ENCODE results near the gene CAMKK2. TPM values are rescaled to one million over a fixed set of nuclear protein-coding genes. Genes with fewer than 3 reads are reported as not detected.

CAMKK2 gene
- total RNA-seq, 4 donors from 2014 or later = 25.1 to 43.7 (median 30.9) TPM

DNA sequence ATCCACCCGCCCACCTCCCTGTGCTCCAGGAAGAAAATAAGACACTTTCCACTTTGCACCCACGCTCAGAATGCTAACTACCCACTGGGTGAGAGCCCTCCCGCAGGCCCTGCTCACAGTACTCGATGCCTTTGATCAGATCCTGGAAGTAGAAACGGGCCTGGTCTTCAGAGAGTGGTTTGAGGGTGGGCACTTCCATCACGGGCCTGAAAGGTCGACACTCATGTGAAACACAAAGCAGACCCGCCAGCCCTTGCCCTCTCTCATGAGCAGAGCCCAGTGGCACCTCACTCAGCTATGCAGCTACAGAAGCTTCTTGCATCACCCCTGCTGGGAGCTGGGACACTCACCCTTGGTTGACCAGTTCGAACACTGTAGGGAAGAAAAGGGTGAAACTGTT, 41.1 kb downstream of the CAMKK2 start:
- TF ChIP-seq, protein P1, sequence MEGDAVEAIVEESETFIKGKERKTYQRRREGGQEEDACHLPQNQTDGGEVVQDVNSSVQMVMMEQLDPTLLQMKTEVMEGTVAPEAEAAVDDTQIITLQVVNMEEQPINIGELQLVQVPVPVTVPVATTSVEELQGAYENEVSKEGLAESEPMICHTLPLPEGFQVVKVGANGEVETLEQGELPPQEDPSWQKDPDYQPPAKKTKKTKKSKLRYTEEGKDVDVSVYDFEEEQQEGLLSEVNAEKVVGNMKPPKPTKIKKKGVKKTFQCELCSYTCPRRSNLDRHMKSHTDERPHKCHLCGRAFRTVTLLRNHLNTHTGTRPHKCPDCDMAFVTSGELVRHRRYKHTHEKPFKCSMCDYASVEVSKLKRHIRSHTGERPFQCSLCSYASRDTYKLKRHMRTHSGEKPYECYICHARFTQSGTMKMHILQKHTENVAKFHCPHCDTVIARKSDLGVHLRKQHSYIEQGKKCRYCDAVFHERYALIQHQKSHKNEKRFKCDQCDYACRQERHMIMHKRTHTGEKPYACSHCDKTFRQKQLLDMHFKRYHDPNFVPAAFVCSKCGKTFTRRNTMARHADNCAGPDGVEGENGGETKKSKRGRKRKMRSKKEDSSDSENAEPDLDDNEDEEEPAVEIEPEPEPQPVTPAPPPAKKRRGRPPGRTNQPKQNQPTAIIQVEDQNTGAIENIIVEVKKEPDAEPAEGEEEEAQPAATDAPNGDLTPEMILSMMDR (IDR thresholded peaks at IDR 0.05; ENCODE audit: low read depth) = no peak

GRCh38 chr12:121253638-121254335, 42.7 kb downstream of the CAMKK2 start:
- TF ChIP-seq, protein P1 (IDR thresholded peaks at IDR 0.05; ENCODE audit: low read depth) = no peak

DNA sequence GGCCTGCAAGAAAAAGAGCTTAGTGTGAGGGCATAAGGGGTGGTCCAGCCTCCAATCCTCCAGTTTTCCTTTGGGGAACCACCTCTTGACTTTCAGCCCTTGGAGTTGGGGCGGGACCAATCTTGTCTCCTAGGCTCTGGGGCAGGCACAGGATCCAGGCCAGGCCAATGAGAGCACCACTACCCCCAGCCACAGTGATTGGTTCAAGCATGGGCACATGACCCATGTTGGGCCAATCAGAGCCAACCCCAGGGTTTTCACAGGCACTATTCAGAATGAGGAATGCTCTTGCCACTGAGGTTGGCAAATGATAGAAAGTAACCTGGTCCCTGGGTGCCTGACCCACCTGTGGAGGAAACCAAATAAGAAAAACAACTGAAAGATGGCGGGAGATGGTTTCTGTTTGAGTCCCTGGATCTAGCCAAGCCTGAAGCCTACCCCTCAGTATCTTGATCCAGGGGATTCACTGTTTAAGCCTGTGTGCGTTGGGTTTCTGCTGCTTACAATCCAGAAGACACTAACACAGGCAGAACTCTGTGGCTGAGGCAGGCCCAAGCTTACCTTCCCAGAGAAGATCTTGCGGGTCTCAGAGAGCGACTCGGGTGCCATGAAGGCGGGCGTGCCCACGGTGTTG, 43.7 kb downstream of the CAMKK2 start:
- TF ChIP-seq, protein P1 (IDR thresholded peaks at IDR 0.05; ENCODE audit: low read depth) = no peak

GRCh38 chr12:121251838-121252237, 44.7 kb downstream of the CAMKK2 start:
- TF ChIP-seq, protein P1 (IDR thresholded peaks at IDR 0.05; ENCODE audit: low read depth) = no peak

GRCh38 chr12:121250359-121250758, 46.1 kb downstream of the CAMKK2 start:
- TF ChIP-seq, protein P1 (IDR thresholded peaks at IDR 0.05; ENCODE audit: low read depth) = no peak

DNA sequence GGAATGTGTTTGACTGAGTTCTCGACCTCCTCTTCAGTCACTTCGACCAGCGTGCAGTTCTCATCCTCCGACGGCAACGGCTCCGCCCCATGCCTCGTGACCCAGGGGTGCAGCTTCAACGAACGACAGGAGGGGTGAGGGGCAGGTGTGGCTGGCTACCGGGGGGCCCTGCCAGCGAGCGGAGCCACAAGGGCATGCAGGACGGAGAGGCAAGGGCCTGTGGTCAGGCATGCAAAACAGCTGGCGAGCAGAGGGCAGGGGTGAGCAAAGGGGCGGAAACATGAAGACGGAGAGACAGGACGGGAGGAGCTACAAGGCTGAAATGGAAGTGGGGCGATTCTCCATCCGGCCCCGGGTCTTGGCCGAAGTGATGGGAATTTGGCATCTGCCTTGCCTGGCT, 47.9 kb downstream of the CAMKK2 start:
- TF ChIP-seq, protein P1 (IDR thresholded peaks at IDR 0.05; ENCODE audit: low read depth) = no peak

- TF ChIP-seq, protein P1 (IDR thresholded peaks at IDR 0.05; ENCODE audit: low read depth) = no peak
Measured at GRCh38 chr12:121246893-121247557, 49.5 kb downstream of the CAMKK2 start.

All from subcutaneous adipose tissue (tissue), 4 donors.